Measurements from ENCODE around the gene DHDH. TPM values are rescaled to one million over a fixed set of nuclear protein-coding genes. Genes with fewer than 3 reads are reported as not detected.
A peak's percentile ranks its signal among the peaks of the same experiment; 100 is the strongest.

The DHDH gene
- total and polyA plus RNA-seq, 2 of the 13 experiments (the other 11 are each of a cell fraction or from before 2014, with no cell fraction given) = 0.13 to 0.91 TPM

- TF ChIP-seq GRHL1 (CRISPR knock-in tag; conservative IDR thresholded peaks at IDR 0.05) (no peak), TMF1 (CRISPR knock-in tag; IDR thresholded peaks at IDR 0.05; ENCODE audit: low read depth) (peak; percentile 80; the same call in 1 of the 2 replicates), HOXD1 (CRISPR knock-in tag; IDR thresholded peaks at IDR 0.05) (no peak), ZNF24 (IDR thresholded peaks at IDR 0.05) (no peak), ZNF503 (CRISPR knock-in tag; IDR thresholded peaks at IDR 0.05) (no peak), SMYD3 (CRISPR knock-in tag; IDR thresholded peaks at IDR 0.05) (no peak), GFI1 (CRISPR knock-in tag; IDR thresholded peaks at IDR 0.05; ENCODE audit: borderline replicate concordance) (peak; percentile 59; the same call in 1 of the 2 replicates), ARID5B (CRISPR knock-in tag; IDR thresholded peaks at IDR 0.05) (no peak), REL (CRISPR knock-in tag; conservative IDR thresholded peaks at IDR 0.05) (no peak; the same call in 1 of the 2 replicates), MXD1 (CRISPR knock-in tag; IDR thresholded peaks at IDR 0.05) (peak; percentile 20; the same call in 1 of the 2 replicates), ZNF251 (CRISPR knock-in tag; IDR thresholded peaks at IDR 0.05) (no peak), EP300 (IDR thresholded peaks at IDR 0.05; ENCODE audit: low read depth in 2 of 2, low read length in 2 of 2) (no peak), EP300 (CRISPR knock-in tag; IDR thresholded peaks at IDR 0.05; ENCODE audit: borderline replicate concordance) (no peak), HOXA3 (CRISPR knock-in tag; IDR thresholded peaks at IDR 0.05) (no peak), GABPB1 (CRISPR knock-in tag; IDR thresholded peaks at IDR 0.05) (no peak), MYPOP (CRISPR knock-in tag; IDR thresholded peaks at IDR 0.05) (peak; percentile 59; the same call in 1 of the 2 replicates), ZBTB20 (CRISPR knock-in tag; IDR thresholded peaks at IDR 0.05; ENCODE audit: borderline replicate concordance, low read depth) (no peak), MED8 (CRISPR knock-in tag; IDR thresholded peaks at IDR 0.05; ENCODE audit: insufficient replicate concordance) (peak; percentile 18)
- TF ChIP-seq, protein P1, sequence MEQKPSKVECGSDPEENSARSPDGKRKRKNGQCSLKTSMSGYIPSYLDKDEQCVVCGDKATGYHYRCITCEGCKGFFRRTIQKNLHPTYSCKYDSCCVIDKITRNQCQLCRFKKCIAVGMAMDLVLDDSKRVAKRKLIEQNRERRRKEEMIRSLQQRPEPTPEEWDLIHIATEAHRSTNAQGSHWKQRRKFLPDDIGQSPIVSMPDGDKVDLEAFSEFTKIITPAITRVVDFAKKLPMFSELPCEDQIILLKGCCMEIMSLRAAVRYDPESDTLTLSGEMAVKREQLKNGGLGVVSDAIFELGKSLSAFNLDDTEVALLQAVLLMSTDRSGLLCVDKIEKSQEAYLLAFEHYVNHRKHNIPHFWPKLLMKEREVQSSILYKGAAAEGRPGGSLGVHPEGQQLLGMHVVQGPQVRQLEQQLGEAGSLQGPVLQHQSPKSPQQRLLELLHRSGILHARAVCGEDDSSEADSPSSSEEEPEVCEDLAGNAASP (CRISPR knock-in tag; IDR thresholded peaks at IDR 0.05; ENCODE audit: borderline replicate concordance) = no peak
Measured at GRCh38 chr19:48992581-48993174, 59.2 kb downstream of the DHDH start (continued).
